Spleen (tissue), 7 donors: ENCODE results near the gene EFNA2.

Source experiments
- CTCF ChIP-seq, 11 experiments: fragments of 200-600 bp in 7 of 11; fragments of 450-650 bp in 4 of 11; sonication (generic) in 4 of 11; IDR thresholded peaks in 8 of 11; conservative IDR thresholded peaks in 3 of 11; 1 replicate in 7 of 11; 2 replicates in 4 of 11; pipeline versions ENCODE4 v1.4.0 to v1.8.0; 2016 to 2021; ENCODE audit warnings: antibody characterized with exemption in 11 of 11, inconsistent platforms in 4 of 11, mild to moderate bottlenecking in 1 of 11
- POLR2A ChIP-seq, 3 donors: fragments of 450-650 bp; IDR thresholded peaks; one replicate each; pipeline ENCODE4 v1.5.1; 2017; ENCODE audit warnings: antibody characterized with exemption in 3 of 3, mild to moderate bottlenecking in 1 of 3
- POLR2AphosphoS5 ChIP-seq, 3 donors: sonication (generic); formaldehyde crosslinking; IDR thresholded peaks; one replicate each; pipeline ENCODE4 v1.5.1; 2017; ENCODE audit warnings: antibody characterized with exemption in 3 of 3
- donor health status: DM: no; HTN: no; CAD: no; lungs with moderate emphysema.
- donor health status: DM: no; HTN: no; CAD: no.
- donor health status: DM: no; HTN: no; CAD: no.

- TF ChIP-seq CTCF (IDR thresholded peaks at IDR 0.05 in 8 of 11, conservative IDR thresholded peaks at IDR 0.05 in 3 of 11) (no peak), POLR2A (IDR thresholded peaks at IDR 0.05) (no peak), POLR2AphosphoS5 (IDR thresholded peaks at IDR 0.05) (no peak)
These were observed 20.0 kb upstream of the EFNA2 start for GRCh38 chr19:1265615-1266128.
